GM19239 (cell line): ENCODE results near the gene CDC45.
"Not testable (repeated sequence)": the region's sequence is repeated elsewhere in the genome, so short reads cannot be mapped to it uniquely, and the experiment has no call there.

ENCODE experiments used
- DNase-seq: peaks from one replicate; pipeline ENCODE4 v3.0.0; 2011; ENCODE audit warnings: low spot score; ENCODE audit not compliant: insufficient read length
- FAIRE-seq: peaks from 2 replicates; lab custom pipeline; 2011; peaks lifted over from hg19 to GRCh38; lab: Jason Lieb, UNC

Gene CDC45

GRCh38 chr22:19479355-19480172, at the start of gene CDC45:
Gene CDC45, plus strand, starts transcription at chr22:19479920. Its CDS starts 49 bp downstream, at chr22:19479969.
- DNase-seq = peak; percentile 94
- FAIRE-seq = peak; percentile 96

GRCh38 chr22:19429950-19430889, 49.5 kb upstream of the CDC45 start:
- peak; percentile 15 for DNase-seq
- peak; percentile 14 for FAIRE-seq

- FAIRE-seq (no peak), DNase-seq (no peak)
These were observed 48.7 kb upstream of the CDC45 start for GRCh38 chr22:19430890-19431541.

GRCh38 chr22:19431649-19432132, 48.0 kb upstream of the CDC45 start, which contains the start of gene HIRA:
Gene HIRA, minus strand, starts transcription at chr22:19431733. Its CDS starts 257 bp downstream, at chr22:19431476.
- peak; percentile 75 for DNase-seq
- FAIRE-seq = no peak

GRCh38 chr22:19432133-19432851, 47.4 kb upstream of the CDC45 start, which contains the start of gene MRPL40:
Gene MRPL40, plus strand, starts transcription at chr22:19432545. Its CDS starts 10 bp downstream, at chr22:19432555.
- FAIRE-seq (peak; percentile 92), DNase-seq (peak; percentile 92)

GRCh38 chr22:19434401-19434800, 45.3 kb upstream of the CDC45 start:
- DNase-seq (no peak), FAIRE-seq (no peak)

GRCh38 chr22:19434829-19435580, 44.7 kb upstream of the CDC45 start:
- DNase-seq (no peak), FAIRE-seq (no peak)

- DNase-seq, FAIRE-seq: not testable (repeated sequence)
These were observed 43.1 kb upstream of the CDC45 start for GRCh38 chr22:19436444-19437161.

- DNase-seq = no peak
- FAIRE-seq = no peak
These were observed 41.4 kb upstream of the CDC45 start for GRCh38 chr22:19438298-19438697.

GRCh38 chr22:19440411-19441195, 39.1 kb upstream of the CDC45 start:
- FAIRE-seq = no peak
- DNase-seq = no peak

GRCh38 chr22:19442166-19442565, 37.6 kb upstream of the CDC45 start:
- DNase-seq = no peak
- no peak for FAIRE-seq

- FAIRE-seq (no peak), DNase-seq (no peak)
These were observed 36.0 kb upstream of the CDC45 start for GRCh38 chr22:19443544-19444211.

- DNase-seq, FAIRE-seq: not testable (repeated sequence)
These were observed 34.3 kb upstream of the CDC45 start for GRCh38 chr22:19445279-19445982.

GRCh38 chr22:19446603-19447329, 33.0 kb upstream of the CDC45 start:
- no peak for DNase-seq
- FAIRE-seq = peak; percentile 49

- DNase-seq = peak; percentile 95
- FAIRE-seq = peak; percentile 90
These were observed 32.2 kb upstream of the CDC45 start, which contains the start of gene C22orf39 for GRCh38 chr22:19447330-19448075. Gene C22orf39, minus strand, starts transcription at chr22:19447711. Its CDS starts 23 bp downstream, at chr22:19447688.
